HCT116 (cell line): ENCODE results near the gene PHF13. TPM values are rescaled to one million over a fixed set of nuclear protein-coding genes. Genes with fewer than 3 reads are reported as not detected.

ENCODE experiments used
- ATAC-seq: fragments of 200-7000 bp; cut with Tn5 transposase; 2 replicates; pipeline ENCODE4 v1.9.1; 2020; ENCODE audit warnings: mild to moderate bottlenecking, moderate library complexity
- BruUV-seq: library from RNA; stranded (reverse); fragments of 400-500 nt; replicated peaks from 2 replicates; lab custom pipeline; 2021; lab: Mats Ljungman, UMichigan
- CTCF ChIA-PET: fragments of 300-600 bp; sonication (Branson Sonifier 250); formaldehyde crosslinking; loops from one replicate; lab custom pipeline; 2021; ENCODE audit warnings: antibody characterized with exemption; lab: Charles Lee
- POLR2A ChIA-PET: fragments of 300-600, 350-600 bp; sonication (Branson Sonifier 250); formaldehyde crosslinking; loops from one replicate; lab custom pipeline; 2021; ENCODE audit warnings: antibody characterized with exemption; lab: Charles Lee
- RAD21 ChIA-PET, 2 experiments: fragments of 300-600 bp; sonication (Branson Sonifier 250); formaldehyde crosslinking; loops; one replicate each; lab custom pipeline; 2023; ENCODE audit warnings: low total read pairs in 2 of 2; ENCODE audit not compliant: uncharacterized antibody in 2 of 2, unreplicated experiment in 2 of 2, low non-redundant PET in 1 of 2; lab: Charles Lee
- DNase-seq: peaks from one replicate; pipeline ENCODE4 v3.0.0-alpha.2; 2010; ENCODE audit warnings: low read depth, low spot score
- H2AFZ ChIP-seq: fragments of 200-600 bp; shearing (Covaris generic), sonication (generic); 2 replicates; pipeline ENCODE4 v1.6.1; 2017; ENCODE audit warnings: low read depth, mixed run types, mixed read lengths, antibody characterized with exemption, low read length; ENCODE audit not compliant: poor library complexity, severe bottlenecking
- H3K27ac ChIP-seq: 2 replicates; pipeline ENCODE4 v1.5.1; 2012; ENCODE audit warnings: low read depth, low read length
- H3K27me3 ChIP-seq: fragments of 200-600 bp; sonication (generic); 2 replicates; pipeline ENCODE4 v1.6.1; 2016; ENCODE audit warnings: mixed run types, low read length, mixed read lengths; ENCODE audit not compliant: insufficient read depth
- H3K36me3 ChIP-seq, 2 experiments: fragments of 200-500 bp in 1 of 2; fragments of 200-600 bp in 1 of 2; sonication (Bioruptor generic) in 1 of 2; sonication (generic) in 1 of 2; 2 replicates each; pipeline versions ENCODE4 v1.5.1 to v1.6.1; 2014 to 2016; ENCODE audit warnings: low read length in 2 of 2, inconsistent platforms in 1 of 2, mixed read lengths in 1 of 2, mixed run types in 1 of 2; ENCODE audit not compliant: insufficient read depth in 2 of 2, control insufficient read depth in 1 of 2
- H3K4me1 ChIP-seq, 2 experiments: fragments of 200-600 bp in 1 of 2; sonication (generic) in 1 of 2; 2 replicates each; pipeline versions ENCODE4 v1.5.1 to v1.6.1; 2012 to 2017; ENCODE audit warnings: low read length in 2 of 2, inconsistent platforms in 1 of 2, mild to moderate bottlenecking in 1 of 2, mixed read lengths in 1 of 2, mixed run types in 1 of 2, moderate library complexity in 1 of 2; ENCODE audit not compliant: insufficient read depth in 2 of 2, control insufficient read depth in 1 of 2
- H3K4me2 ChIP-seq: fragments of 200-600 bp; sonication (generic); 2 replicates; pipeline ENCODE4 v1.6.1; 2017; ENCODE audit warnings: mixed run types, low read length, mixed read lengths
- H3K4me3 ChIP-seq, 2 experiments: fragments of 200-600 bp in 1 of 2; sonication (generic) in 1 of 2; replicated peaks in 1 of 2; 2 replicates each; pipeline ENCODE4 v1.5.1; 2011 to 2016; ENCODE audit warnings: low read length in 2 of 2, control low read depth in 1 of 2, low read depth in 1 of 2, mild to moderate bottlenecking in 1 of 2, mixed read lengths in 1 of 2, mixed run types in 1 of 2
- H3K79me2 ChIP-seq: fragments of 200-600 bp; sonication (generic); 2 replicates; pipeline ENCODE4 v1.6.1; 2017; ENCODE audit warnings: mild to moderate bottlenecking, mixed run types, low read length, moderate library complexity, mixed read lengths; ENCODE audit not compliant: insufficient read depth
- H3K9ac ChIP-seq: fragments of 200-600 bp; sonication (generic); 2 replicates; pipeline ENCODE4 v1.6.1; 2016; ENCODE audit warnings: low read length, mixed read lengths
- H3K9me2 ChIP-seq: fragments of 200-600 bp; sonication (generic), shearing (Covaris generic); 2 replicates; pipeline ENCODE4 v1.6.1; 2017; ENCODE audit warnings: mixed run types, mild to moderate bottlenecking, moderate library complexity; ENCODE audit not compliant: insufficient read depth
- H3K9me3 ChIP-seq, 2 experiments: fragments of 200-500 bp in 1 of 2; fragments of 200-600 bp in 1 of 2; sonication (Bioruptor generic) in 1 of 2; sonication (generic) in 1 of 2; 2 replicates each; pipeline ENCODE4 v1.6.1; 2014 to 2017; ENCODE audit warnings: low read length in 2 of 2, mixed read lengths in 2 of 2, inconsistent platforms in 1 of 2, low read depth in 1 of 2, mild to moderate bottlenecking in 1 of 2, mixed run types in 1 of 2, moderate library complexity in 1 of 2; ENCODE audit not compliant: control insufficient read depth in 1 of 2, insufficient read depth in 1 of 2
- H4K20me1 ChIP-seq: fragments of 200-600 bp; sonication (generic), shearing (Covaris generic); 2 replicates; pipeline ENCODE4 v1.6.1; 2017; ENCODE audit warnings: mixed run types, mild to moderate bottlenecking, moderate library complexity; ENCODE audit not compliant: insufficient read depth
- EGR1 ChIP-seq: IDR thresholded peaks from 2 replicates; pipeline ENCODE4 v1.6.1; 2012; ENCODE audit warnings: low read depth
- EZH2 ChIP-seq: fragments of 200-600 bp; sonication (generic); IDR thresholded peaks from 2 replicates; pipeline ENCODE4 v1.6.1; 2017; ENCODE audit warnings: antibody characterized with exemption, mixed run types
- POLR2A ChIP-seq: IDR thresholded peaks from 2 replicates; pipeline ENCODE4 v1.7.0; 2011; ENCODE audit warnings: borderline replicate concordance; ENCODE audit not compliant: insufficient read depth, insufficient read length; ENCODE audit errors: extremely low read depth
- POLR2AphosphoS5 ChIP-seq: IDR thresholded peaks from 2 replicates; pipeline ENCODE4 v1.6.1; 2011; ENCODE audit warnings: mild to moderate bottlenecking, low read depth, low read length, moderate library complexity
- SP1 ChIP-seq: IDR thresholded peaks from 2 replicates; pipeline ENCODE4 v1.6.1; 2012; ENCODE audit warnings: low read depth
- TCF7L2 ChIP-seq: IDR thresholded peaks from 2 replicates; pipeline ENCODE4 v1.7.0; 2011; ENCODE audit warnings: borderline replicate concordance, inconsistent platforms; ENCODE audit not compliant: insufficient read depth, insufficient read length; ENCODE audit errors: extremely low read depth
- YY1 ChIP-seq: IDR thresholded peaks from 2 replicates; pipeline ENCODE4 v1.6.1; 2011; ENCODE audit warnings: low read length, low read depth, moderate library complexity, mild to moderate bottlenecking; ENCODE audit not compliant: insufficient replicate concordance; ENCODE audit errors: extremely low read depth
- ZFX ChIP-seq: fragments of 450-650 bp; IDR thresholded peaks from 2 replicates; pipeline ENCODE4 v1.6.1; 2017
- intact Hi-C: fragments of 100-400 bp; cut with micrococcal nuclease; formaldehyde crosslinking; loops from 2 replicates; pipeline ENCODE4 v1.10.0; 2022
- total RNA-seq: library from RNA; stranded (reverse); gene quantifications from one replicate; pipeline ENCODE4 v1.2.1, GENCODE V29; 2021; ENCODE audit not compliant: unreplicated experiment

PHF13 gene
- total RNA-seq, 1 experiment from 2014 or later = 25.8 TPM

GRCh38 chr1:6602669-6603237 is 10.8 kb upstream of the PHF13 start, which contains the start of gene KLHL21:
Gene KLHL21 (minus strand): TSS chr1:6602869. CDS start chr1:6602817, 52 bp downstream.
- POLR2A ChIA-PET = interaction anchor here (0.7 to 1.6 kb wide), 5 partner anchors 11 to 79 kb away, joined by 3 to 10 read pairs (median 4); partner anchors contain the start of genes THAP3 and ZBTB48
- Histone ChIP-seq H4K20me1 (peaks cover 8% of the 10 kb centered on the region; the same call in 1 of the 2 replicates), H3K36me3 (peaks cover 5 to 19% of the 10 kb centered on the region in 2 experiments; a peak in 2 of 4 replicates), H3K4me2 (peak within 1 kb of the TSS; percentile 86), H2AFZ (peak within 1 kb of the TSS; percentile 70), H3K27ac (peak within 1 kb of the TSS; percentile 95), H3K4me1 (peaks cover 22 to 33% of the 10 kb centered on the region in 2 experiments), H3K9me2 (no peaks in the 10 kb centered on the region), H3K4me3 (peak within 1 kb of the TSS; percentile 87 to 96), H3K27me3 (no peaks in the 10 kb centered on the region), H3K9ac (peak within 1 kb of the TSS; percentile 85), H3K79me2 (peaks cover 49% of the 10 kb centered on the region), H3K9me3 (no peaks in the 10 kb centered on the region)
- ATAC-seq (peak; percentile 77), DNase-seq (peak; percentile 64)
- RAD21 ChIA-PET = no interaction called here
- intact Hi-C loops = loop anchor here (2.0 kb wide), 1 partner anchor 48 kb away; the partner anchor contains the start of genes NOL9 and TAS1R1
- no TSS peak for BruUV-seq
- CTCF ChIA-PET = interaction anchor here (1.1 to 1.3 kb wide), 2 partner anchors 10 to 44 kb away, joined by 3 read pairs; no protein-coding TSS in a partner anchor
- TF ChIP-seq POLR2A (peak; percentile 97), EZH2 (no peak), YY1 (peak; percentile 46), POLR2AphosphoS5 (peak; percentile 99), EGR1 (no peak), SP1 (no peak), ZFX (peak; percentile 71; the same call in 1 of the 2 replicates), TCF7L2 (peak; percentile 12)
